ENCODE results near the gene GABRB2.

DNA sequence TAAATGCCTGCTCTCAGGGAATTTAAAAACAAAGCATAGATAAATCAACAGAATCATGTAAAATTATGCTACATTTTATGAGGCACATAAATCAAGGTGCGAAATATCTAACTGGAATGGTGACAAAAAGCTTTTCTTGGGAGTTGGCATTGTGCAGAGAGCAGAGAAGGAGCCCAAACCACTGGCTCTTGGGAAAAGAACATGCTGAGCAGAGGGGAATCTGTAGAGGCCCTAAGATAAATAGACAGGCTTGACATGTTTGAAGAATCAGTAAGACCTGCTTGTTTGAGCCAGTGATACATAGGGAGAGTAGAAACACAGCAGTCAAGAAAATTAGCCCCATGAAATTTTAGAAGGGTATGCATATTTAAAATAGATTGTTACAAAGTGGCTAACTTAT lies 85.8 kb downstream of the GABRB2 start:
- no peak for TF ChIP-seq BHLHE40 (IDR thresholded peaks at IDR 0.05; ENCODE audit: borderline replicate concordance)
- no peak for TF ChIP-seq TARDBP (IDR thresholded peaks at IDR 0.05)
- no peak for TF ChIP-seq SUZ12 (IDR thresholded peaks at IDR 0.05)
- no peak for TF ChIP-seq SP1 (IDR thresholded peaks at IDR 0.05)
- no peak for TF ChIP-seq FOXK2 (IDR thresholded peaks at IDR 0.05)
- TF ChIP-seq CTBP1 (IDR thresholded peaks at IDR 0.05; ENCODE audit: borderline replicate concordance), result no peak
- no peak for TF ChIP-seq LEF1 (IDR thresholded peaks at IDR 0.05; ENCODE audit: borderline replicate concordance)
- no peak for TF ChIP-seq ZNF384 (IDR thresholded peaks at IDR 0.05)
- TF ChIP-seq NFRKB (IDR thresholded peaks at IDR 0.05), result no peak
- TF ChIP-seq, protein P1, sequence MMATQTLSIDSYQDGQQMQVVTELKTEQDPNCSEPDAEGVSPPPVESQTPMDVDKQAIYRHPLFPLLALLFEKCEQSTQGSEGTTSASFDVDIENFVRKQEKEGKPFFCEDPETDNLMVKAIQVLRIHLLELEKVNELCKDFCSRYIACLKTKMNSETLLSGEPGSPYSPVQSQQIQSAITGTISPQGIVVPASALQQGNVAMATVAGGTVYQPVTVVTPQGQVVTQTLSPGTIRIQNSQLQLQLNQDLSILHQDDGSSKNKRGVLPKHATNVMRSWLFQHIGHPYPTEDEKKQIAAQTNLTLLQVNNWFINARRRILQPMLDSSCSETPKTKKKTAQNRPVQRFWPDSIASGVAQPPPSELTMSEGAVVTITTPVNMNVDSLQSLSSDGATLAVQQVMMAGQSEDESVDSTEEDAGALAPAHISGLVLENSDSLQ (IDR thresholded peaks at IDR 0.05), result no peak
- TF ChIP-seq FOXA1 (IDR thresholded peaks at IDR 0.05), result no peak
